Liver (tissue), 9 donors: Measurements from ENCODE around the gene KIF18B. TPM values are rescaled to one million over a fixed set of nuclear protein-coding genes. Genes with fewer than 3 reads are reported as not detected.

Source experiments
- DNase-seq: peaks from one replicate; pipeline ENCODE4 v3.0.0-alpha.2; 2017; ENCODE audit warnings: low spot score
- H3K27ac ChIP-seq, 2 donors: one replicate each; pipeline ENCODE4 v1.7.0; 2013; ENCODE audit warnings: inconsistent platforms in 2 of 2, low read length in 2 of 2, control low read depth in 1 of 2, low read depth in 1 of 2, mild to moderate bottlenecking in 1 of 2
- H3K27me3 ChIP-seq, 4 donors: one replicate each; pipeline versions ENCODE4 v1.6.1 to v1.7.0; 2013; ENCODE audit warnings: low read length in 3 of 4, inconsistent platforms in 1 of 4, mild to moderate bottlenecking in 1 of 4, moderate library complexity in 1 of 4; ENCODE audit not compliant: control insufficient read depth in 4 of 4, insufficient read depth in 4 of 4
- H3K36me3 ChIP-seq, 4 donors: one replicate each; pipeline versions ENCODE4 v1.6.1 to v1.7.0; 2013; ENCODE audit warnings: low read length in 3 of 4, mild to moderate bottlenecking in 3 of 4, low read depth in 1 of 4, moderate library complexity in 1 of 4; ENCODE audit not compliant: control insufficient read depth in 4 of 4, insufficient read depth in 3 of 4
- H3K4me1 ChIP-seq, 4 donors: one replicate each; pipeline versions ENCODE4 v1.6.1 to v1.7.0; 2013; ENCODE audit warnings: low read length in 3 of 4, mild to moderate bottlenecking in 3 of 4, moderate library complexity in 1 of 4; ENCODE audit not compliant: control insufficient read depth in 4 of 4, insufficient read depth in 4 of 4
- H3K4me3 ChIP-seq, 3 donors: one replicate each; pipeline versions ENCODE4 v1.6.1 to v1.7.0; 2013; ENCODE audit warnings: low read length in 3 of 3, control low read depth in 1 of 3, low read depth in 1 of 3, mild to moderate bottlenecking in 1 of 3
- H3K9ac ChIP-seq, 2 donors: one replicate each; pipeline ENCODE4 v1.7.0; 2013; ENCODE audit warnings: low read length in 2 of 2, mild to moderate bottlenecking in 2 of 2, moderate library complexity in 2 of 2, control low read depth in 1 of 2, low read depth in 1 of 2
- H3K9me3 ChIP-seq, 4 donors: one replicate each; pipeline versions ENCODE4 v1.6.1 to v1.7.0; 2013; ENCODE audit warnings: low read length in 3 of 4; ENCODE audit not compliant: control insufficient read depth in 4 of 4
- EGR1 ChIP-seq, 2 donors: IDR thresholded peaks; 2 replicates each; pipeline ENCODE4 v1.6.1; 2016 to 2018; ENCODE audit warnings: antibody characterized with exemption in 2 of 2, low read depth in 2 of 2
- FOXA2 ChIP-seq: IDR thresholded peaks from 2 replicates; pipeline ENCODE4 v1.6.1; 2016; ENCODE audit warnings: antibody characterized with exemption
- GABPA ChIP-seq, 2 donors: IDR thresholded peaks in 1 of 2; conservative IDR thresholded peaks in 1 of 2; 2 replicates each; pipeline ENCODE4 v1.6.1; 2016; ENCODE audit warnings: antibody characterized with exemption in 2 of 2, mild to moderate bottlenecking in 1 of 2, moderate library complexity in 1 of 2
- HNF4G ChIP-seq: IDR thresholded peaks from 2 replicates; pipeline ENCODE4 v1.6.1; 2016; ENCODE audit warnings: antibody characterized with exemption
- JUND ChIP-seq, 2 donors: IDR thresholded peaks; 2 replicates each; pipeline ENCODE4 v1.6.1; 2016; ENCODE audit warnings: antibody characterized with exemption in 2 of 2
- RAD21 ChIP-seq, 2 donors: IDR thresholded peaks; 2 replicates each; pipeline ENCODE4 v1.6.1; 2016; ENCODE audit warnings: antibody characterized with exemption in 2 of 2, mild to moderate bottlenecking in 2 of 2
- RXRA ChIP-seq, 2 donors: IDR thresholded peaks; 2 replicates each; pipeline ENCODE4 v1.6.1; 2017 to 2018; ENCODE audit warnings: antibody characterized with exemption in 2 of 2, mild to moderate bottlenecking in 1 of 2
- SP1 ChIP-seq: IDR thresholded peaks from 2 replicates; pipeline ENCODE4 v1.6.1; 2018; ENCODE audit warnings: antibody characterized with exemption, mild to moderate bottlenecking
- TAF1 ChIP-seq: conservative IDR thresholded peaks from 2 replicates; pipeline ENCODE4 v1.6.1; 2016; ENCODE audit warnings: antibody characterized with exemption, mild to moderate bottlenecking
- YY1 ChIP-seq: IDR thresholded peaks from 2 replicates; pipeline ENCODE4 v1.6.1; 2016; ENCODE audit warnings: antibody characterized with exemption, mild to moderate bottlenecking
- WGBS: extraction: QIAGEN DNeasy Blood & Tissue Kit; methylation state at CpG from one replicate; pipeline ENCODE4 v1.1.7; 2013; 5-methylcytosine and 5-hydroxymethylcytosine counted together
- polyA plus RNA-seq, 2 donors: library from polyadenylated mRNA; stranded (reverse) in 1 of 2; unstranded in 1 of 2; fragments of 200-250 nt in 1 of 2; fragments of >200 nt in 1 of 2; fragmentation: Nextera tagmentation in 1 of 2; extraction: Ambion mirVana in 1 of 2; gene quantifications; one replicate each; pipeline versions ENCODE4 v1.2.1 to v1.2.3, GENCODE V29; 2013 to 2015
- total RNA-seq, 2 donors: library from RNA; depleted of rRNA; stranded (reverse); fragments of >200 nt; gene quantifications; one replicate each; pipeline ENCODE4 v1.2.3, GENCODE V29; 2014
- TF ChIP-seq, protein P1 (sequence below): IDR thresholded peaks from 2 replicates; pipeline ENCODE4 v1.6.1; 2016; ENCODE audit warnings: antibody characterized with exemption
- TF ChIP-seq, protein P2 (sequence below): fragments of 150-350 bp; IDR thresholded peaks from 2 replicates; pipeline ENCODE4 v1.5.1; 2017; ENCODE audit warnings: improper control_type of control experiment, low read depth, low read length; ENCODE audit not compliant: missing input control
- TF ChIP-seq, protein P3 (sequence below): IDR thresholded peaks from 2 replicates; pipeline ENCODE4 v1.6.1; 2016; ENCODE audit warnings: antibody characterized with exemption
- TF ChIP-seq, protein P4 (sequence below): IDR thresholded peaks from 2 replicates; pipeline ENCODE4 v1.6.1; 2016; ENCODE audit warnings: antibody characterized with exemption, mild to moderate bottlenecking
- donor health status: healthy.
- donor health status: healthy.
- donor health status: healthy.
- donor health status: healthy.
- donor health status: healthy.

Gene KIF18B
- total and polyA plus RNA-seq, 4 donors, result under 0.01 to 11.9 (median 0.48) TPM

- TF ChIP-seq, protein P1, sequence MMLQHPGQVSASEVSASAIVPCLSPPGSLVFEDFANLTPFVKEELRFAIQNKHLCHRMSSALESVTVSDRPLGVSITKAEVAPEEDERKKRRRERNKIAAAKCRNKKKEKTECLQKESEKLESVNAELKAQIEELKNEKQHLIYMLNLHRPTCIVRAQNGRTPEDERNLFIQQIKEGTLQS, result no peak
- TF ChIP-seq FOXA2, result no peak
- no peak for TF ChIP-seq GABPA (IDR thresholded peaks at IDR 0.05 in 1 of 2, conservative IDR thresholded peaks at IDR 0.05 in 1 of 2)
- TF ChIP-seq YY1, result no peak
- no peak for TF ChIP-seq RAD21 (IDR thresholded peaks at IDR 0.05)
- TF ChIP-seq, protein P2, sequence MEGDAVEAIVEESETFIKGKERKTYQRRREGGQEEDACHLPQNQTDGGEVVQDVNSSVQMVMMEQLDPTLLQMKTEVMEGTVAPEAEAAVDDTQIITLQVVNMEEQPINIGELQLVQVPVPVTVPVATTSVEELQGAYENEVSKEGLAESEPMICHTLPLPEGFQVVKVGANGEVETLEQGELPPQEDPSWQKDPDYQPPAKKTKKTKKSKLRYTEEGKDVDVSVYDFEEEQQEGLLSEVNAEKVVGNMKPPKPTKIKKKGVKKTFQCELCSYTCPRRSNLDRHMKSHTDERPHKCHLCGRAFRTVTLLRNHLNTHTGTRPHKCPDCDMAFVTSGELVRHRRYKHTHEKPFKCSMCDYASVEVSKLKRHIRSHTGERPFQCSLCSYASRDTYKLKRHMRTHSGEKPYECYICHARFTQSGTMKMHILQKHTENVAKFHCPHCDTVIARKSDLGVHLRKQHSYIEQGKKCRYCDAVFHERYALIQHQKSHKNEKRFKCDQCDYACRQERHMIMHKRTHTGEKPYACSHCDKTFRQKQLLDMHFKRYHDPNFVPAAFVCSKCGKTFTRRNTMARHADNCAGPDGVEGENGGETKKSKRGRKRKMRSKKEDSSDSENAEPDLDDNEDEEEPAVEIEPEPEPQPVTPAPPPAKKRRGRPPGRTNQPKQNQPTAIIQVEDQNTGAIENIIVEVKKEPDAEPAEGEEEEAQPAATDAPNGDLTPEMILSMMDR, result no peak
- no peak for TF ChIP-seq RXRA (IDR thresholded peaks at IDR 0.05)
Observed at GRCh38 chr17:44887971-44888954, 59.3 kb downstream of the KIF18B start (continued).

- no peak overlapping the region for H3K27ac ChIP-seq
- WGBS, result 99% methylated on average over 1 of the region's 1 CpG
- peaks cover 7 to 46% (median 27%) of the 10 kb centered on the region in 4 donors for H3K36me3 ChIP-seq
- H3K9ac ChIP-seq, result no peak overlapping the region
- H3K9me3 ChIP-seq, result no peaks in the 10 kb centered on the region
- H3K4me1 ChIP-seq, result peaks cover 0 to 6% (median 3%) of the 10 kb centered on the region in 4 donors
- TF ChIP-seq RAD21 (IDR thresholded peaks at IDR 0.05) (no peak), SP1 (no peak), GABPA (IDR thresholded peaks at IDR 0.05 in 1 of 2, conservative IDR thresholded peaks at IDR 0.05 in 1 of 2) (no peak), JUND (IDR thresholded peaks at IDR 0.05) (no peak), YY1 (no peak), TAF1 (no peak), EGR1 (IDR thresholded peaks at IDR 0.05; ENCODE audit: low read depth in 2 of 2) (no peak), HNF4G (no peak), RXRA (IDR thresholded peaks at IDR 0.05) (no peak)
- TF ChIP-seq, protein P3, sequence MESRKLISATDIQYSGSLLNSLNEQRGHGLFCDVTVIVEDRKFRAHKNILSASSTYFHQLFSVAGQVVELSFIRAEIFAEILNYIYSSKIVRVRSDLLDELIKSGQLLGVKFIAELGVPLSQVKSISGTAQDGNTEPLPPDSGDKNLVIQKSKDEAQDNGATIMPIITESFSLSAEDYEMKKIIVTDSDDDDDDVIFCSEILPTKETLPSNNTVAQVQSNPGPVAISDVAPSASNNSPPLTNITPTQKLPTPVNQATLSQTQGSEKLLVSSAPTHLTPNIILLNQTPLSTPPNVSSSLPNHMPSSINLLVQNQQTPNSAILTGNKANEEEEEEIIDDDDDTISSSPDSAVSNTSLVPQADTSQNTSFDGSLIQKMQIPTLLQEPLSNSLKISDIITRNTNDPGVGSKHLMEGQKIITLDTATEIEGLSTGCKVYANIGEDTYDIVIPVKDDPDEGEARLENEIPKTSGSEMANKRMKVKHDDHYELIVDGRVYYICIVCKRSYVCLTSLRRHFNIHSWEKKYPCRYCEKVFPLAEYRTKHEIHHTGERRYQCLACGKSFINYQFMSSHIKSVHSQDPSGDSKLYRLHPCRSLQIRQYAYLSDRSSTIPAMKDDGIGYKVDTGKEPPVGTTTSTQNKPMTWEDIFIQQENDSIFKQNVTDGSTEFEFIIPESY, result no peak
- TF ChIP-seq, protein P2, result no peak
- TF ChIP-seq, protein P4, sequence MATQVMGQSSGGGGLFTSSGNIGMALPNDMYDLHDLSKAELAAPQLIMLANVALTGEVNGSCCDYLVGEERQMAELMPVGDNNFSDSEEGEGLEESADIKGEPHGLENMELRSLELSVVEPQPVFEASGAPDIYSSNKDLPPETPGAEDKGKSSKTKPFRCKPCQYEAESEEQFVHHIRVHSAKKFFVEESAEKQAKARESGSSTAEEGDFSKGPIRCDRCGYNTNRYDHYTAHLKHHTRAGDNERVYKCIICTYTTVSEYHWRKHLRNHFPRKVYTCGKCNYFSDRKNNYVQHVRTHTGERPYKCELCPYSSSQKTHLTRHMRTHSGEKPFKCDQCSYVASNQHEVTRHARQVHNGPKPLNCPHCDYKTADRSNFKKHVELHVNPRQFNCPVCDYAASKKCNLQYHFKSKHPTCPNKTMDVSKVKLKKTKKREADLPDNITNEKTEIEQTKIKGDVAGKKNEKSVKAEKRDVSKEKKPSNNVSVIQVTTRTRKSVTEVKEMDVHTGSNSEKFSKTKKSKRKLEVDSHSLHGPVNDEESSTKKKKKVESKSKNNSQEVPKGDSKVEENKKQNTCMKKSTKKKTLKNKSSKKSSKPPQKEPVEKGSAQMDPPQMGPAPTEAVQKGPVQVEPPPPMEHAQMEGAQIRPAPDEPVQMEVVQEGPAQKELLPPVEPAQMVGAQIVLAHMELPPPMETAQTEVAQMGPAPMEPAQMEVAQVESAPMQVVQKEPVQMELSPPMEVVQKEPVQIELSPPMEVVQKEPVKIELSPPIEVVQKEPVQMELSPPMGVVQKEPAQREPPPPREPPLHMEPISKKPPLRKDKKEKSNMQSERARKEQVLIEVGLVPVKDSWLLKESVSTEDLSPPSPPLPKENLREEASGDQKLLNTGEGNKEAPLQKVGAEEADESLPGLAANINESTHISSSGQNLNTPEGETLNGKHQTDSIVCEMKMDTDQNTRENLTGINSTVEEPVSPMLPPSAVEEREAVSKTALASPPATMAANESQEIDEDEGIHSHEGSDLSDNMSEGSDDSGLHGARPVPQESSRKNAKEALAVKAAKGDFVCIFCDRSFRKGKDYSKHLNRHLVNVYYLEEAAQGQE, result no peak
- TF ChIP-seq, protein P1, result no peak
- H3K4me3 ChIP-seq, result no peak overlapping the region
- no peak for DNase-seq
- no peaks in the 10 kb centered on the region for H3K27me3 ChIP-seq
Observed at GRCh38 chr17:44887016-44887415, 60.6 kb downstream of the KIF18B start.
